Measurements from ENCODE around the gene CHID1. TPM values are rescaled to one million over a fixed set of nuclear protein-coding genes. Genes with fewer than 3 reads are reported as not detected.

Gene CHID1
- total and polyA plus RNA-seq, 2 experiments from 2014 or later: 72.3 to 202 TPM

DNA sequence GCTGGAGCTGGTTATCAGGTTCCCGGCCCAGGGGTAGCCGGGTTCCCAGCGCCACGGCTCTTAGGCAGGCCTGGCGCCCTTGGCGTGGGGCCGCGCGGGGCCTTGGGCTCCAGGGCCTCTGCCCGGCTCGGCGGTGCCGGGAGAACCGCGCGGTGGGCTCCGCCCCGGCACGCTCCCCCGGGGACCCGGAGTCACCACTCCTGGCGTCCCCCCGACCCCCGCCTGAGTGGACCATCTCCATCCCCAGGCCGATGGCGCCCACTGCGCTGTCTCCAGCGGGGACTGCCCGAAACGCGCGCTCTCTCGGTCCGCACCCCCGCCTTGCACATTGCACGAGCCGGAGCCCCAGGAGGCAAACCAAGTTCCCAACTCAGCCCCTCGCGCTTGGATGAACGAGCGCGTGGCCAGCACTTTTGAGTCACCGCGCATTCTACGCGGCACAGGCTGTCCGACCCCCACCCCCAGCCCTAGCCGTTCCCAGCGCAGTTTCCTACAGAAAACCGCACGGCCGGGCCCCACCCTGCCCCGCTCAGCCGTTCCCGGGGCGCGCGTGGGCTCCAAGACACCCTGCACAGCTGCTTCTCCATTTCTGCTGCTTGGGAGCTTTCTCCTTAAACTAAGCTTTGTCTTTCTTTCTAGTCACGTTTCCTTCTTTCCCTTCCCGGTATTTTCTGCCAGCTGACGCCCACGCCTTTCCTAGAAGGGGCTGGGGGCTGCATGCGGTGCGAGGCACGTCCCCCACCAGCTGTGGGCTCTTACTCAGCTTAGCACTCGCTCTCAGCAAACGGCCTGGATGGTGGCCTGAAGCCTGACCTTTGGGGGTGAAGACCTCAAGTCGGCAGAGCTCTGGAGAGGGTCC, 650 bp upstream of the CHID1 start:
- in situ Hi-C loops (cut with MboI): no loop called here
- Histone ChIP-seq H4K20me1 (ENCODE audit: insufficient read depth) (no peaks in the 10 kb centered on the region), H3K27me3 (replicated peaks; ENCODE audit: insufficient read depth) (no peaks in the 10 kb centered on the region), H3K9me3 (ENCODE audit: low read depth) (no peaks in the 10 kb centered on the region), H3K4me2 (ENCODE audit: unreplicated experiment) (peak overlapping the region; percentile 77), H3K27ac (peak overlapping the region; percentile 81), H3K79me2 (ENCODE audit: insufficient read depth) (peaks cover 32% of the 10 kb centered on the region), H3K36me3 (ENCODE audit: low read depth) (no peaks in the 10 kb centered on the region), H3K4me1 (ENCODE audit: insufficient read depth) (0 out of 2 replicates have a peak, but pooled peaks cover 3% of the 10 kb centered on the region), H3K4me3 (peak overlapping the region; percentile 96), H3K9ac (peak overlapping the region; percentile 94), H3F3A (ENCODE audit: insufficient read depth) (0 out of 2 replicates have a peak, but pooled peaks cover 6% of the 10 kb centered on the region), H2AFZ (peak overlapping the region; percentile 81), H3K9me2 (ENCODE audit: insufficient read depth) (no peaks in the 10 kb centered on the region)
- no peak for TF ChIP-seq EZH2 (IDR thresholded peaks at IDR 0.05; ENCODE audit: insufficient read depth, poor library complexity, severe bottlenecking)
- no peak for TF ChIP-seq EZH2phosphoT487 (IDR thresholded peaks at IDR 0.05; ENCODE audit: insufficient read depth, low read depth)
- 4 to 6% methylated on average over 60 to 63 of the region's 68 CpGs for WGBS, 2 experiments (ENCODE audit: low coverage in 1 of 2, low lambda C conversion rate in 2 of 2, missing lambda C conversion rate in 2 of 2)
- peak; percentile 92 for DNase-seq

DNA sequence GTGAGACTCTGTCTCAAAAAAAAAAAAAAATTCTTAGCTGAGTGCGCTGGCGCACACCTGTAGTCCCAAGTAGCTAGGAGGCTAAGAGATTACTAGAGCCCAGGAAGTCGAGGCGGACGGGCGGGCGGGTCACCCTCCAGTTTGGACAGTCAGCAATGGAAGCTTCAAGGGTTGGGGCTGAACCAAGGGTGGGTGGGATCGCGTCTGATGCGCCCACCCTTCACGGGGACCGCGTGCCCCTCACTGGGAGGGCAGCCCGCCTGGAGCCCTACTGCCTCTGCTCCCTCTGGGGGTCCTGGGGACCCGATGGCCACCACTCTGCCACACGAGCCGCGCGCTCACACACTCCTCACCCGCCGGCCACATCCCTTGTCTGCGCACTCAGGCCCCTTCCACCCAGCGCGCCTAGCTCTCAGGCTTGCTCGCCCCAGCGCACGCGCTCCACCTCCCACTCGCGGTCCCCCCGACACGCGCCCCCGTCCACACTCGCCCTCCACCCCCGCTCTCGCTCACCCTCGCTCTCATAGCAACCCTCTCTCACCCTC, 494 bp downstream of the CHID1 start:
- in situ Hi-C loops (cut with MboI): no loop called here
- peak overlapping the region; percentile 93 for H2AFZ ChIP-seq
- DNase-seq: no peak
- H4K20me1 ChIP-seq (ENCODE audit: insufficient read depth): no peaks in the 10 kb centered on the region
- peak overlapping the region; percentile 30; the same call in 1 of the 2 replicates for H3K27ac ChIP-seq
- 0 out of 2 replicates have a peak, but pooled peaks cover 3% of the 10 kb centered on the region for H3K4me1 ChIP-seq (ENCODE audit: insufficient read depth)
- 6% methylated on average over 19 to 38 of the region's 38 CpGs for WGBS, 2 experiments (ENCODE audit: low coverage in 1 of 2, low lambda C conversion rate in 2 of 2, missing lambda C conversion rate in 2 of 2)
- TF ChIP-seq EZH2phosphoT487 (IDR thresholded peaks at IDR 0.05; ENCODE audit: insufficient read depth, low read depth): no peak
- TF ChIP-seq EZH2 (IDR thresholded peaks at IDR 0.05; ENCODE audit: insufficient read depth, poor library complexity, severe bottlenecking): no peak
- peak overlapping the region; percentile 83 for H3K4me2 ChIP-seq (ENCODE audit: unreplicated experiment)
- H3K27me3 ChIP-seq (replicated peaks; ENCODE audit: insufficient read depth): no peaks in the 10 kb centered on the region
- H3K9ac ChIP-seq: peak overlapping the region; percentile 94
- H3K79me2 ChIP-seq (ENCODE audit: insufficient read depth): peaks cover 41% of the 10 kb centered on the region
- no peaks in the 10 kb centered on the region for H3K9me2 ChIP-seq (ENCODE audit: insufficient read depth)
- no peaks in the 10 kb centered on the region for H3K9me3 ChIP-seq (ENCODE audit: low read depth)
- H3K4me3 ChIP-seq: peak overlapping the region; percentile 96
- H3K36me3 ChIP-seq (ENCODE audit: low read depth): no peaks in the 10 kb centered on the region
- 0 out of 2 replicates have a peak, but pooled peaks cover 6% of the 10 kb centered on the region for H3F3A ChIP-seq (ENCODE audit: insufficient read depth)

DNA sequence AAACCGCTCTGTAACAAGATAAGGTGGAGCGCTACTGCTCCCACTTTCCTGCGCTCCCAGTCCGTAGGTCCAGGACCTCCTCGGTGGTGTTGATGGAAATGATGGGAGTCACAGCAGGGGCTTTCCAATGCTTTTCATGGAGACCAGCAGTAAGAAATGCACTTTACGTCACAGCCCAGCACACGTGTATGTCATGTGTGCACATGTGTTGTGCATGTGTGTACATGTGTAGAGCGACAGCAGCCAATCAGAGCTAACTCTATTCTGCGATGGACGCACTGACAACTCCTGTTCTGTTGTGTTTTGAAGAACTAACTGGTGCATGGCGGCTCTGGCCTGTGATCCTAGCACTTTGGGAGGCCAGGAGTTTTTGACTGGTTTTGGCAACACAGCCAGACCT, 1.2 kb downstream of the CHID1 start:
- Histone ChIP-seq H3F3A (ENCODE audit: insufficient read depth) (0 out of 2 replicates have a peak, but pooled peaks cover 6% of the 10 kb centered on the region), H3K27me3 (replicated peaks; ENCODE audit: insufficient read depth) (no peaks in the 10 kb centered on the region), H3K4me3 (peak overlapping the region; percentile 96), H3K36me3 (ENCODE audit: low read depth) (no peaks in the 10 kb centered on the region), H3K4me1 (ENCODE audit: insufficient read depth) (0 out of 2 replicates have a peak, but pooled peaks cover 3% of the 10 kb centered on the region), H3K27ac (no peak overlapping the region), H3K4me2 (ENCODE audit: unreplicated experiment) (peak overlapping the region; percentile 83), H3K9me2 (ENCODE audit: insufficient read depth) (no peaks in the 10 kb centered on the region), H2AFZ (no peak overlapping the region), H3K9me3 (ENCODE audit: low read depth) (no peaks in the 10 kb centered on the region), H4K20me1 (ENCODE audit: insufficient read depth) (no peaks in the 10 kb centered on the region), H3K9ac (peak overlapping the region; percentile 94; the same call in 1 of the 2 replicates), H3K79me2 (ENCODE audit: insufficient read depth) (peaks cover 43% of the 10 kb centered on the region)
- TF ChIP-seq EZH2phosphoT487 (IDR thresholded peaks at IDR 0.05; ENCODE audit: insufficient read depth, low read depth): no peak
- TF ChIP-seq EZH2 (IDR thresholded peaks at IDR 0.05; ENCODE audit: insufficient read depth, poor library complexity, severe bottlenecking): no peak
- DNase-seq: no peak
- 45 to 59% methylated on average over 11 of the region's 11 CpGs for WGBS, 2 experiments (ENCODE audit: low coverage in 1 of 2, low lambda C conversion rate in 2 of 2, missing lambda C conversion rate in 2 of 2)
- in situ Hi-C loops (cut with MboI): loop anchor here (10.0 kb wide), 1 partner anchor 145 kb away; no protein-coding TSS in a partner anchor

DNA sequence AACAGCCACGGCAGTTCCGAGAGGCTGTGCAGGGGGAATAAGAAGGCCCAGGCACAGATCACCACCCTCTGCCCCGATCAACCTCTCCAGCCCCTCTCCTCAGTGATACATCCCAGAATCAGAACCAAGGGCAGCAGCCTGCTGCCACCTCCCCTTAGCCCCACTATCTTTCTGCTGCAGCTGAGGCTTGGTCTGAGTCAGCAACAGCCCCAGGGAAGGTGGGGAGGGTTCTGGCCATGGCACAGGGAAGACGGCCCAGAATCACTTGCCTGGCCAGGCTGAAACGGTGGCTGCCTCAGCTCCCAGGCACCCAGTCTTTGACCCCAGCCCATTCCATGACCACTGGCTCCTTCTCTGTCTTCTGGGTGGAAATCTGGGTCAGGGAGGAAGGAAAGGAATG, 2.3 kb downstream of the CHID1 start:
- no peak overlapping the region for H3K27ac ChIP-seq
- no peaks in the 10 kb centered on the region for H3K9me2 ChIP-seq (ENCODE audit: insufficient read depth)
- H4K20me1 ChIP-seq (ENCODE audit: insufficient read depth): no peaks in the 10 kb centered on the region
- no peaks in the 10 kb centered on the region for H3K36me3 ChIP-seq (ENCODE audit: low read depth)
- H3K9ac ChIP-seq: no peak overlapping the region
- H3K4me3 ChIP-seq: no peak overlapping the region
- H3K4me2 ChIP-seq (ENCODE audit: unreplicated experiment): no peak overlapping the region
- no peak for TF ChIP-seq EZH2phosphoT487 (IDR thresholded peaks at IDR 0.05; ENCODE audit: insufficient read depth, low read depth)
- TF ChIP-seq EZH2 (IDR thresholded peaks at IDR 0.05; ENCODE audit: insufficient read depth, poor library complexity, severe bottlenecking): no peak
- H3F3A ChIP-seq (ENCODE audit: insufficient read depth): 0 out of 2 replicates have a peak, but pooled peaks cover 6% of the 10 kb centered on the region
- in situ Hi-C loops (cut with MboI): loop anchor here (10.0 kb wide), 1 partner anchor 147 kb away; no protein-coding TSS in a partner anchor
- DNase-seq: peak; percentile 34
- H3K4me1 ChIP-seq (ENCODE audit: insufficient read depth): 0 out of 2 replicates have a peak, but pooled peaks cover 3% of the 10 kb centered on the region
- no peaks in the 10 kb centered on the region for H3K27me3 ChIP-seq (replicated peaks; ENCODE audit: insufficient read depth)
- 74 to 78% methylated on average over 5 of the region's 5 CpGs for WGBS, 2 experiments (ENCODE audit: low coverage in 1 of 2, low lambda C conversion rate in 2 of 2, missing lambda C conversion rate in 2 of 2)
- H2AFZ ChIP-seq: no peak overlapping the region
- H3K79me2 ChIP-seq (ENCODE audit: insufficient read depth): peaks cover 43% of the 10 kb centered on the region
- no peaks in the 10 kb centered on the region for H3K9me3 ChIP-seq (ENCODE audit: low read depth)
